ENCODE measurements around the gene DDX43. TPM values are rescaled to one million over a fixed set of nuclear protein-coding genes. Genes with fewer than 3 reads are reported as not detected.

The DDX43 gene
- total and polyA plus RNA-seq, 10 of the 15 experiments (the other 5 are each of a cell fraction or from before 2014, with no cell fraction given), result 0.12 TPM; not detected in 9

GRCh38 chr6:73391675-73392074 is 3.0 kb upstream of the DDX43 start:
- FAIRE-seq (no peak), ATAC-seq (no peak), DNase-seq (ENCODE audit: low read depth, low spot score) (no peak)
- no peak overlapping the region for H2AFZ ChIP-seq (ENCODE audit: control insufficient read depth, low read depth, low read length)
- H3K36me3 ChIP-seq (ENCODE audit: control insufficient read depth in 2 of 2, insufficient read depth in 2 of 2, low read length in 1 of 2), result no peaks in the 10 kb centered on the region
- TF ChIP-seq MEF2B (IDR thresholded peaks at IDR 0.05; ENCODE audit: partially characterized antibody, poor library complexity, severe bottlenecking), result no peak
- no peak for TF ChIP-seq GABPA (IDR thresholded peaks at IDR 0.05; ENCODE audit: low read depth)
- no peak for TF ChIP-seq E4F1 (IDR thresholded peaks at IDR 0.05; ENCODE audit: borderline replicate concordance, partially characterized antibody)
- no peak for TF ChIP-seq PKNOX1 (IDR thresholded peaks at IDR 0.05)
- no peak for TF ChIP-seq SKIL (IDR thresholded peaks at IDR 0.05; ENCODE audit: low read depth, poor library complexity, severe bottlenecking)
- TF ChIP-seq PAX8 (IDR thresholded peaks at IDR 0.05), result no peak
- no peak for TF ChIP-seq NRF1 (conservative IDR thresholded peaks at IDR 0.05; ENCODE audit: low read depth, low read length)
- no peak for TF ChIP-seq SPI1 (IDR thresholded peaks at IDR 0.05; ENCODE audit: borderline replicate concordance, insufficient read depth, low read depth, low read length)
- no peaks in the 10 kb centered on the region for H4K20me1 ChIP-seq (ENCODE audit: control insufficient read depth, insufficient read depth)
- intact Hi-C loops (cut with micrococcal nuclease; ENCODE audit: unreplicated experiment), result no loop called here
- no TSS peak for BruUV-seq (replicated peaks)
- no peak overlapping the region for H3K9ac ChIP-seq (ENCODE audit: control insufficient read depth, insufficient read depth, low read length)
- ChIA-PET RAD21 (ENCODE audit: unreplicated experiment) (no interaction called here), CTCF (no interaction called here), SMC1A (ENCODE audit: uncharacterized antibody, unreplicated experiment) (no interaction called here), POLR2A (no interaction called here)
- H3K4me2 ChIP-seq (ENCODE audit: control insufficient read depth, insufficient read depth), result no peak overlapping the region
- H3K4me1 ChIP-seq (ENCODE audit: control insufficient read depth, insufficient read depth, low read length), result no peaks in the 10 kb centered on the region
- H3K9me3 ChIP-seq (replicated peaks; ENCODE audit: control insufficient read depth, insufficient read depth, low read length), result no peaks in the 10 kb centered on the region
- no peaks in the 10 kb centered on the region for H3K27me3 ChIP-seq (replicated peaks in 1 of 2; ENCODE audit: control insufficient read depth in 2 of 2, insufficient read depth in 2 of 2, low read length in 1 of 2)
- 89% methylated on average over 2 of the region's 2 CpGs for WGBS (ENCODE audit: insufficient coverage, insufficient replicate concordance, low lambda C conversion rate, missing lambda C conversion rate)
- in situ Hi-C loops (cut with MboI), result no loop called here
- no peak overlapping the region for H3K27ac ChIP-seq (ENCODE audit: control insufficient read depth, insufficient read depth)
- no peaks in the 10 kb centered on the region for H3K79me2 ChIP-seq (ENCODE audit: control insufficient read depth, insufficient read depth, low read length)
- no peak overlapping the region for H3K4me3 ChIP-seq
